NCI-H1694 (cell line): Measurements from ENCODE around the gene ABHD17C.
A peak's percentile ranks its signal among the peaks of the same experiment; 100 is the strongest.

Experiments used
- DNase-seq: peaks from one replicate; lab custom pipeline; 2025; lab: John Stamatoyannopoulos, UW

ABHD17C gene

GRCh38 chr15:80764535-80764934 lies 69.4 kb downstream of the ABHD17C start:
- no peak for DNase-seq

GRCh38 chr15:80766275-80766674 lies 71.2 kb downstream of the ABHD17C start:
- no peak for DNase-seq

- DNase-seq, result no peak
Measured at GRCh38 chr15:80768158-80768557, 73.0 kb downstream of the ABHD17C start.

- DNase-seq, result no peak
Measured at GRCh38 chr15:80769153-80769828, 74.2 kb downstream of the ABHD17C start.

GRCh38 chr15:80769829-80770705 lies 75.0 kb downstream of the ABHD17C start:
- no peak for DNase-seq

GRCh38 chr15:80773122-80773551 lies 78.0 kb downstream of the ABHD17C start:
- DNase-seq, result no peak

- no peak for DNase-seq
Measured at GRCh38 chr15:80773792-80774352, 78.8 kb downstream of the ABHD17C start.

- DNase-seq, result no peak
Measured at GRCh38 chr15:80774486-80774885, 79.4 kb downstream of the ABHD17C start.

- DNase-seq, result no peak
Measured at GRCh38 chr15:80775338-80775737, 80.2 kb downstream of the ABHD17C start.

GRCh38 chr15:80776420-80777045 lies 81.4 kb downstream of the ABHD17C start:
- peak; percentile 49 for DNase-seq

GRCh38 chr15:80777137-80777536 lies 82.0 kb downstream of the ABHD17C start:
- DNase-seq, result no peak

GRCh38 chr15:80777826-80778620 lies 82.9 kb downstream of the ABHD17C start:
- DNase-seq, result no peak

- DNase-seq, result no peak
Measured at GRCh38 chr15:80778621-80778963, 83.5 kb downstream of the ABHD17C start.

GRCh38 chr15:80778964-80779657 lies 84.0 kb downstream of the ABHD17C start, which contains the start of gene CEMIP:
CEMIP (plus strand) TSS chr15:80779370; CDS start chr15:80873880, 94,510 bp downstream.
- peak; percentile 30 for DNase-seq

- DNase-seq, result no peak
Measured at GRCh38 chr15:80779658-80780415, 84.7 kb downstream of the ABHD17C start.

- DNase-seq, result no peak
Measured at GRCh38 chr15:80780416-80781221, 85.5 kb downstream of the ABHD17C start.

- DNase-seq, result no peak
Measured at GRCh38 chr15:80783260-80783659, 88.2 kb downstream of the ABHD17C start.

- DNase-seq, result no peak
Measured at GRCh38 chr15:80785335-80785734, 90.2 kb downstream of the ABHD17C start.

GRCh38 chr15:80785811-80786354 lies 90.8 kb downstream of the ABHD17C start:
- no peak for DNase-seq
